ENCODE results near the gene AHCTF1. TPM values are rescaled to one million over a fixed set of nuclear protein-coding genes. Genes with fewer than 3 reads are reported as not detected.
"Not testable (repeated sequence)": the region's sequence is repeated elsewhere in the genome, so short reads cannot be mapped to it uniquely, and the experiment has no call there.

AHCTF1 gene
- total and polyA plus RNA-seq, 8 donors = 22.4 to 62.5 (median 49.5) TPM

DNA sequence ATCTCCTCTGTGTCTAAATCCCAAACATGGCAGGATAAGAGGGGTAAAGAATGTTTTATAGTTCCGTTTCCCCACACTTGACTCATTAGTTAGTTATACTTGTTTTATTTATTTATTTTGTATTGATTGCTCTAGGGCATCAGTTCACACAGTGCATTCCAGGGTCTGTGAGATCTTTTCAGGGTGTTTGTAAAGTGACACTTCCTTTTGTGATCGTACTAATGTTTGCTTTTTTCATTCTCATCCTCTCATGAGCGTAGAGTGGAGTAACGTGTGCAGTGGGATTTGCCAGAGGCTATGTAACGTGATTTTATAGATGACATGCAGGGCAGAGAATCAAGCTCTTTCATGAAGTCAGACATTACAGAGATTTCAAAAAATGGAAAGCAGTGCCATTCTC is 104.4 kb downstream of the AHCTF1 start:
- no peak overlapping the region for H3K27ac ChIP-seq
- intact Hi-C loops (cut with DNase I) = no loop called here
- TF ChIP-seq, protein P1, sequence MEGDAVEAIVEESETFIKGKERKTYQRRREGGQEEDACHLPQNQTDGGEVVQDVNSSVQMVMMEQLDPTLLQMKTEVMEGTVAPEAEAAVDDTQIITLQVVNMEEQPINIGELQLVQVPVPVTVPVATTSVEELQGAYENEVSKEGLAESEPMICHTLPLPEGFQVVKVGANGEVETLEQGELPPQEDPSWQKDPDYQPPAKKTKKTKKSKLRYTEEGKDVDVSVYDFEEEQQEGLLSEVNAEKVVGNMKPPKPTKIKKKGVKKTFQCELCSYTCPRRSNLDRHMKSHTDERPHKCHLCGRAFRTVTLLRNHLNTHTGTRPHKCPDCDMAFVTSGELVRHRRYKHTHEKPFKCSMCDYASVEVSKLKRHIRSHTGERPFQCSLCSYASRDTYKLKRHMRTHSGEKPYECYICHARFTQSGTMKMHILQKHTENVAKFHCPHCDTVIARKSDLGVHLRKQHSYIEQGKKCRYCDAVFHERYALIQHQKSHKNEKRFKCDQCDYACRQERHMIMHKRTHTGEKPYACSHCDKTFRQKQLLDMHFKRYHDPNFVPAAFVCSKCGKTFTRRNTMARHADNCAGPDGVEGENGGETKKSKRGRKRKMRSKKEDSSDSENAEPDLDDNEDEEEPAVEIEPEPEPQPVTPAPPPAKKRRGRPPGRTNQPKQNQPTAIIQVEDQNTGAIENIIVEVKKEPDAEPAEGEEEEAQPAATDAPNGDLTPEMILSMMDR (IDR thresholded peaks at IDR 0.05) = no peak
- no peaks in the 10 kb centered on the region for H3K36me3 ChIP-seq
- no peak for ATAC-seq
- DNase-seq = no peak
- peaks cover 0 to 12% of the 10 kb centered on the region in 2 donors for H3K9me3 ChIP-seq
- H3K27me3 ChIP-seq = no peaks in the 10 kb centered on the region
- no peak overlapping the region for H3K4me3 ChIP-seq
- no peaks in the 10 kb centered on the region for H3K4me1 ChIP-seq

DNA sequence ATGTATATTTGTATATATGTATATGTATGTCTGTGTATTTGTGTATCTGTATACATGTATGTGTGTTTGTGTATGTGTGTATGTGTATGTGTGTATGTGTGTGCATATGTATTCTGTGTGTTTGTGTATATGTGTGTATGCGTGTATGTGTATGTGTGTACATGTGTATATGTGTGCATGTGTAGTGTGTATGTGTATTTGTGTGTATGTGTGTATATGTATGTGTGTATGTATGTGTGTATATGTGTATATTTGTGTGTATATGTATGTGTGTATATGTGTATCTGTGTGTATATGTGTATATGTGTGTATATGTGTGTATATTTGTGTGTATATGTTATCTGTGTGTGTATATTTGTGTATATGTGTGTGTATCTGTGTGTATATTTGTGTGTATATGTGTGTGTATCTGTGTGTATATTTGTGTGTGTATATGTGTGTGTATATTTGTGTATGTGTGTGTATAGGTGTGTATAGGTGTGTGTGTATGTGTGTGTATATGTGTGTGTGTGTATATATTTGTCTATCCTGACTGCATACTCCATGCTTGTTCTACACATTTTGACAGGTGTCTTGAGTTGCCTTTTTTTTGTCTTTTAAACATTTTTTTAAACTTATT is 106.1 kb downstream of the AHCTF1 start:
- no peak overlapping the region for H3K4me3 ChIP-seq
- DNase-seq (no peak), ATAC-seq (no peak)
- intact Hi-C loops (cut with DNase I) = no loop called here
- no peaks in the 10 kb centered on the region for H3K36me3 ChIP-seq
- no peaks in the 10 kb centered on the region for H3K4me1 ChIP-seq
- H3K27me3 ChIP-seq = no peaks in the 10 kb centered on the region
- TF ChIP-seq, protein P1 (IDR thresholded peaks at IDR 0.05) = no peak
- peaks cover 0 to 12% of the 10 kb centered on the region in 2 donors for H3K9me3 ChIP-seq
- H3K27ac ChIP-seq = no peak overlapping the region

DNA sequence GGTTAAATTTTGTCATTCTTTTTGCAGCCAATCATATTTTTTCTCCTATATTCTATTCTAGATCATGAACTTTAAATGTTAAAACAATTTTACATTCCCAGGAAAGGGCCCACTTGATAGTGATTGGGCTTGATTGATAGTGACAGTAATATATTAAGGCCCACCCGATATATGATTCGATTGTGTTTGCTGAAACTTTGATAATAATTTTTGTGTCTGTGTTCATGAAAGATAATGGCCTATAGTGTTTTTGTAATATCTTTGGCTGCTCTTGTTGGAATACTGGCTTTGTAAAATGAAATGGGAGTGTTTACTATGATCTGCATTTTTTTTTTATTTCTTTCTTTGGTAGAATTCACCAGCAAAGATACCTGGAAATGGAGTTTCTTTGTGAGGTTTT is 107.2 kb downstream of the AHCTF1 start:
- Histone ChIP-seq H3K27me3 (no peaks in the 10 kb centered on the region), H3K27ac (no peak overlapping the region), H3K36me3 (no peaks in the 10 kb centered on the region), H3K4me3 (no peak overlapping the region), H3K4me1 (no peaks in the 10 kb centered on the region), H3K9me3 (peaks cover 0 to 12% of the 10 kb centered on the region in 2 donors)
- TF ChIP-seq, protein P1 (IDR thresholded peaks at IDR 0.05) = no peak
- intact Hi-C loops (cut with DNase I) = no loop called here
- ATAC-seq = no peak
- no peak for DNase-seq

DNA sequence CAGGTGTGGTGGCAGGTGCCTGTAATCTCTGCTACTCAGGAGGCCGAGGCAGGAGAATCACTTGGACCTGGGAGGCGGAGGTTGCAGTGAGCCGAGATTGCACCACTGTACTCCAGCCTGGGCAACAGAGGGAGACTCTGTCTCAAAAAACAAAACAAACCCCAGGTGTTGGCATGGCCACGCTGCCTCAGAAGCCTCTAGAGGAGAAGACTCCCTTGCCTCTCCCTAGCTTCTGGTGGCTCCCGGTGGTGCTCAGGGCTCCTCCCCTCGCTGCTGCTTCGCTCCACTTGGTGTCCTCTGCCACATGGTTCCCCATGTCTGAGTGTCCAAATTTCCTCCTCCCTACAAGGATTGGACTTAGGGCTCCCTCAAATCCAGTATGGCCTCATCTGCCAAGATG is 109.6 kb downstream of the AHCTF1 start:
- DNase-seq; H3K27me3 ChIP-seq; intact Hi-C loops (cut with DNase I); ATAC-seq; H3K36me3 ChIP-seq; H3K4me1 ChIP-seq; H3K9me3 ChIP-seq; H3K27ac ChIP-seq; H3K4me3 ChIP-seq: not testable (repeated sequence)

DNA sequence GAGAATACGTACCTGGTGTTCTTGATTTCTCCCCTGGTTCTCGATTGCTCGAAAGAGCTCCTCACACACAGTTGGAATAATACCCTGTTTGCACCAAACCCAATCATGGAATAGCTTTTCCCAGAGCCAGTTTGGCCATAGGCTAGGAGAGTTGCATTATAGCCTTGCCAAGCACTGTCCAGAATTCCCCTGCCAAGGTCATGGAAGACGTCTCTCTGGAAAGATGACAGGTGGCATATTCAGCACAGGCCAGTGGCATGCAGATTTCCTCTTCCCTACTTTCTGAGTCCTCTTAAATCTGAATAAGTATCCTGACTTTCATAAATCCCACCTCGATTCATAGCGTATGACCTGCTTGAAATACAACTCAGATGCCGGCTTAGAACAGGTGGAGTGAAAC is 111.1 kb downstream of the AHCTF1 start:
- H3K4me1 ChIP-seq = no peaks in the 10 kb centered on the region
- H3K27me3 ChIP-seq = no peaks in the 10 kb centered on the region
- H3K4me3 ChIP-seq = no peak overlapping the region
- intact Hi-C loops (cut with DNase I) = no loop called here
- H3K9me3 ChIP-seq = no peaks in the 10 kb centered on the region
- no peak overlapping the region for H3K27ac ChIP-seq
- no peak for ATAC-seq
- H3K36me3 ChIP-seq = no peaks in the 10 kb centered on the region
- DNase-seq = no peak
- TF ChIP-seq, protein P1 (IDR thresholded peaks at IDR 0.05) = no peak

DNA sequence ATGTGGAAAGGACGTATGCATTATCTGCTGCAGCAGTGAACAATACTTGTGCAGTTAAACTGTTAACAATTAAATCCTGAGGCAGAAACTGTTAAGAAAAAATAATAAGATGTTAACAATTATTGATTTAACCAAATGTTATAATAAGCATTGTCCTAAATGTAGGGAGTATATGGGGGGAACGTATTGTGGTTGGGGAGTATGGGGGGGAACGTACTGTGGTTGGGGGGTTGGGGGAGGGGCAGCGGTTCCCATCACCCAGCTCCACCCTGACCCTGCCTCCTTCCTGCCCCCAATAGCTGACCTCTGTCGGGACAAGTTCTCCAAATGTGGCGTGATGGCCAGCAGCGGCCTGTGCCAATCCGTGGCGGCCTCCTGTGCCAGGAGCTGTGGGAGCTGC is 114.0 kb downstream of the AHCTF1 start:
- H3K27me3 ChIP-seq; H3K9me3 ChIP-seq; H3K4me3 ChIP-seq; H3K27ac ChIP-seq; DNase-seq; intact Hi-C loops (cut with DNase I); H3K36me3 ChIP-seq; H3K4me1 ChIP-seq: not testable (repeated sequence)
- peak; percentile 44 for ATAC-seq
